Measurements from ENCODE around the gene EMP3. TPM values are rescaled to one million over a fixed set of nuclear protein-coding genes. Genes with fewer than 3 reads are reported as not detected.

The EMP3 gene
- total and polyA plus RNA-seq, 3 donors from 2014 or later = 28.6 to 88.3 (median 31.3) TPM

GRCh38 chr19:48330012-48330681 lies 4.8 kb downstream of the EMP3 start:
- no peaks in the 10 kb centered on the region for H3K27me3 ChIP-seq
- no peaks in the 10 kb centered on the region for H3K36me3 ChIP-seq (ENCODE audit: low read depth, missing control alignments)
- WGBS, 2 donors = 32 to 35% methylated on average over 31 of the region's 41 CpGs
- DNase-seq = peak; percentile 90
- peaks cover 10% of the 10 kb centered on the region for H3K4me1 ChIP-seq
- TF ChIP-seq POLR2A (IDR thresholded peaks at IDR 0.05) (no peak), CTCF (IDR thresholded peaks at IDR 0.05) (no peak)
- H3K27ac ChIP-seq = peak overlapping the region; percentile 80 to 85
- peak overlapping the region; percentile 43 to 61 for H3K4me3 ChIP-seq
- intact Hi-C loops (cut with DNase I; ENCODE audit: low total_unique reads) = no loop called here
- H3K9me3 ChIP-seq = no peaks in the 10 kb centered on the region

- intact Hi-C loops (cut with DNase I; ENCODE audit: low total_unique reads) = no loop called here
- H3K27me3 ChIP-seq = no peaks in the 10 kb centered on the region
- DNase-seq = no peak
- no peaks in the 10 kb centered on the region for H3K9me3 ChIP-seq
- H3K36me3 ChIP-seq (ENCODE audit: low read depth, missing control alignments) = no peaks in the 10 kb centered on the region
- TF ChIP-seq POLR2A (IDR thresholded peaks at IDR 0.05) = no peak
- no peak for TF ChIP-seq CTCF (IDR thresholded peaks at IDR 0.05)
- no peak overlapping the region for H3K4me3 ChIP-seq
- H3K4me1 ChIP-seq = peaks cover 10% of the 10 kb centered on the region
- H3K27ac ChIP-seq = peak overlapping the region; percentile 84 to 90
- 59 to 63% methylated on average over 6 of the region's 6 CpGs for WGBS, 2 donors
These were observed 7.0 kb downstream of the EMP3 start for GRCh38 chr19:48332351-48332661.

GRCh38 chr19:48332662-48333466 lies 7.5 kb downstream of the EMP3 start:
- peaks cover 10% of the 10 kb centered on the region for H3K4me1 ChIP-seq

GRCh38 chr19:48333467-48334384 lies 8.4 kb downstream of the EMP3 start:
- H3K4me1 ChIP-seq = peaks cover 10% of the 10 kb centered on the region
- WGBS, 2 donors = 10 to 11% methylated on average over 23 to 43 of the region's 54 CpGs
- intact Hi-C loops (cut with DNase I; ENCODE audit: low total_unique reads) = no loop called here
- H3K27ac ChIP-seq = peak overlapping the region; percentile 84 to 90
- H3K36me3 ChIP-seq (ENCODE audit: low read depth, missing control alignments) = no peaks in the 10 kb centered on the region
- H3K4me3 ChIP-seq = peak overlapping the region; percentile 22 to 47
- peak; percentile 65 to 73 (median 70) for TF ChIP-seq CTCF (IDR thresholded peaks at IDR 0.05)
- no peak for TF ChIP-seq POLR2A (IDR thresholded peaks at IDR 0.05)
- H3K9me3 ChIP-seq = no peaks in the 10 kb centered on the region
- H3K27me3 ChIP-seq = no peaks in the 10 kb centered on the region
- peak; percentile 95 for DNase-seq

More at GRCh38 chr19:48332662-48333466, 7.5 kb downstream of the EMP3 start:
- Histone ChIP-seq H3K27me3 (no peaks in the 10 kb centered on the region), H3K9me3 (no peaks in the 10 kb centered on the region), H3K27ac (peak overlapping the region; percentile 84 to 90), H3K36me3 (ENCODE audit: low read depth, missing control alignments) (no peaks in the 10 kb centered on the region), H3K4me3 (peak overlapping the region; percentile 22 to 47)
- DNase-seq = peak; percentile 95
- intact Hi-C loops (cut with DNase I; ENCODE audit: low total_unique reads) = no loop called here
- no peak for TF ChIP-seq POLR2A (IDR thresholded peaks at IDR 0.05)
- TF ChIP-seq CTCF (IDR thresholded peaks at IDR 0.05) = no peak
- WGBS, 2 donors = 6% methylated on average over 25 of the region's 25 CpGs

All from testis (tissue), 3 donors.